Measurements from ENCODE around the gene ETS1.

Gene ETS1

GRCh38 chr11:128619007-128619406, 31.6 kb upstream of the ETS1 start:
- DNase-seq (ENCODE audit: low spot score), result no peak

DNA sequence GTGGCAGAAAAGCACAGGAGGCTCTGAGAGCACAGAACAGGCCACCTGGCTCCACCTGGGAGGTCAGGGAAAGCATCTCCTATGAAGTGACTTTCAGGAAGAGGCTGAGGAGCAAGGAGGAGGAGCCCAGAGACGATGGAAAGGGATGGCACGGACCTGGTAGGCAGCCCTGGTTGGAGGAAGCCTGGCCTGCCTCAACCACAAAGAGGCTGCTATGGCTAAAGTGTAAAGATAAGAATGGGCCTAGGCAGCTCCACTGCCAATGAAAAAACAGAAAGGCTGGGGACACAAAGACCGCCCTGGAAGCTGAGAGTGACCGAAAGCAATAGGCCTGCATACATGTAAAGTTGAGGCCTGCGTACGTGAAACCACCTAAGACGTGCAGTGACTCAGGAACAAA, 31.2 kb upstream of the ETS1 start:
- no peak for DNase-seq (ENCODE audit: low spot score)

DNA sequence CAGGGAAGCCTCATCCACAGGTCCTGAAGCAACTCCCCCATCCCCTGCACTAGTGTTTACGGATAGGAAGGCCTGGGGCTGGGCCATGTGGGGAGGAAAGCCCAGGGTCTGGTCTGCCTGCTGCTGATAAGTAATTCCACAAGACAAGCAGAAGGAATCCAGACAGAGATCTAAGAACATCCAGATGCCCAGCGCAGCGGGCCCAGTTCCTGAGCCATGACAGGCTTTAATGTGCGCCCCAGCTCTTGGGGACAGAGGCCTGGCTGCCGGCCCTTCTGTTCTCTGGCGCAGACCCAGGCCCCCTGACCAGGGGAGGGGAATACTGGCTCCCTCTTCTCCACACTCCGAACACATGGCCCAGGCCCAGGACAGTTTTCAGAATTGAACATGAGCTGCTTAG, 28.8 kb upstream of the ETS1 start:
- no peak for DNase-seq (ENCODE audit: low spot score)

GRCh38 chr11:128615612-128616011, 28.3 kb upstream of the ETS1 start:
- DNase-seq (ENCODE audit: low spot score), result no peak

DNA sequence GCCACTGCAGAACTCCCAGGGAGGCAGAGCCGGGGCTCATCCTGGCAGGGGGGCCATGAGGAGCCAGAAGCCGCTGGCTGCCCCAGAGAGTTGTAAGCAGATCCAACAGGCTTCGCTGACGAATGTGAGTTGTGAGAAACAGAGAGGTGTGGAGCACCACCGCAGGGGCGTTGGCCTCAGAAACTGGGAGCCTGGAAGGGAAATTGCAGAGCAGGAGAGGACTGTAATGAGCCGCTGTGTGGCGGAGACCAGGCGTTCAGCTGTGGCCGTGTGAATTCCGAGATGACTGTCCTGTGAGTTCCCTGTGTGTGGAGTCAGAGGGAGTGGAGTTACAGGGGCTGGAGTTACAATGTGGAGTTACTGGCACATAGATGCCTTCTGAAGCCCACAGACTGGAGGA, 27.7 kb upstream of the ETS1 start:
- no peak for DNase-seq (ENCODE audit: low spot score)

DNA sequence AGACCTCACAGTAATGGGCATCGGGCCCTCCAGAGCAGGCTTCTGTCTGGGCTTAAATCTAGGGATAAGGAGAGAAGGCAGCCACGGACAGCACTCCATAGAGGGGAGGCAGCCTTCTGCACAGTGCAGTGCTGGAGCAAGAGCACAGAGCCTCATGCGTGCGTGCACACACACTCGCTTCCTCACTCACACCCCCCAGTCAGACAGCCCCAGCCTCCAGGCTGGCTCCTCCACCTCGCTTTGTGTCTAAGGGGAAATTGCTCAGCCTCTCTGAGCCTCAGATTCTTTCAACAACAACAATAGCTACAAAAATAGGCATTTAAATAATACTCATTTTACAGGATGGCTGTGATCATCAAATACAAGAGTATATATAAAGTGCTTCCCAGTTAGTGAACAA, 26.7 kb upstream of the ETS1 start:
- no peak for DNase-seq (ENCODE audit: low spot score)

DNA sequence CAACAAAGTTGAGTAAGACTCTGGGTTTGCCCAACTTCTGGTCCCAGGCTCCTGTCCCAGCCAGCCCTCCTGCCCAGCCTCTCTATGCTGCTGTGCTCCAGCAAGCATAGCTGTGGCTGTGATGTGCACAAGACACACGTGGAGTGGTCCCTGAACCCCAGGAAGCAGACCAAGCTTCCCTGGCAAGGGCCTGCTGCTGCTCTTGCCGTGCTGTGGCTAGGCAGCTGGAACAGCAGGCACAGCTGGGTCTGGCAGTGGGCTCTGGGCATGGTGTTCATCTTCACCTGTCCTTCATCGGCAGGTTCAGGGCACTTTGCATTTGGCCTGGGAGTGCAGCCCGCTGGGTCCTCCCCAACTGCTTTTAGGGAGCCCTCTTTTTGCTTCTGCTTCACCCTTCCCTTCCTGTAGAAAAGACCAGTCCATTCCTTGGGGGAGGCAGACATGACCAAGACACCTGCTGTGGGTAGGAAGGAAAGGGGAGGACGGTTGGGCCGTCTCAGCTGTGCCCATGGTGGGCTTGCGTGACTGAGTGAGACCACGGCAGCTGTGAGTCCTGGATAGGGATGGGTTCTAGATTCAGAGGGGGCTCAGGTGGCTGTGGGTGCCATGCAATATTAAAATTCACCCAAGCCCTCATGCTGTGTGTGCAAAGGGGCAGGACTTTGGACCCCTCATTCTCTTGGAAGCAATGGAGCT, 26.1 kb upstream of the ETS1 start:
- no peak for DNase-seq (ENCODE audit: low spot score)

DNA sequence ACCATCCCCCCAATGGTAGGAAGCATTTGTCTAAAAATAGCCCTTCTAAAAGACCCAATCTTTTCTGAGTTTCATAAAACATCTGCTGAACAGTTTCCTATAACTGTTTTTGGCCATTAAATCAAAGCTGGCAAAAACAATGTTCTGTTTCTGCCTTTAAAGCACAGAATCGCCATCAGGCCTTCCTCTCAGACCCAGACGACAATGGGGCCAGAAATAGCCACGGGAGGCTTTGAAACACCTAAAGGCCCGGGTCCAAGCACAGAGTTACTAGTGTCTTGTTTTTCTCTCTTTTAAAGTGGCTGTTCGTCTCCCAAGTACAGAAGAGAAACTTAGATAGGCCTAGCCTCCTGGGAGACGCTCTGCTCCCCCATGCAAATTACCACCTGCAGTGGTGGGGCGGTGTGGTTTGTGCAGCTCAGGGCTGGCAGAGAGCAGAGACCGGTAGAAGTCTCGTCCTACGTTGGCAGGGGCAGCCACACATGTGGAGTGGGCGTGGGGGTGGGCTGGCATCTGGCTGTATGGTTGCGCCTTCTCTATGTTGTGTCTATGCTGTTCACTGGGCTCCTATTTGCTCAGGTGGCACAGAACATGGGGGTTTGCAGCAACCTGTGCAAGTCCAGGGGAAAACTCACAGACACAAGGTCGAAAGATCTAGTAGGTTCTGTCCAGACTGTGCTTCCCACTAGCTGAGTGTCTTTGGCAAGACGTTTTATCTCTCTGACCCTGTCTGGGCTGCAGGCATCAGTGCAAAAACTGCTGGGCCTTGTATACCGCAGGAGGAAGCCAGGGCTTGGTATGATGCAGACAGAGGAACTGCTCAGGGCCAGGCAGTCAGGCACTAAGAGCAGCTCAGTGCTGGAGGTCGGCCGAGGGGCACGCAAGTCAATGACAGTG, 23.6 kb upstream of the ETS1 start:
- DNase-seq (ENCODE audit: low spot score), result peak; percentile 63

- DNase-seq (ENCODE audit: low spot score), result no peak
Measured at GRCh38 chr11:128609785-128610184, 22.4 kb upstream of the ETS1 start.

GRCh38 chr11:128608746-128609407, 21.5 kb upstream of the ETS1 start:
- DNase-seq (ENCODE audit: low spot score), result no peak

GRCh38 chr11:128607819-128608218, 20.5 kb upstream of the ETS1 start:
- no peak for DNase-seq (ENCODE audit: low spot score)

DNA sequence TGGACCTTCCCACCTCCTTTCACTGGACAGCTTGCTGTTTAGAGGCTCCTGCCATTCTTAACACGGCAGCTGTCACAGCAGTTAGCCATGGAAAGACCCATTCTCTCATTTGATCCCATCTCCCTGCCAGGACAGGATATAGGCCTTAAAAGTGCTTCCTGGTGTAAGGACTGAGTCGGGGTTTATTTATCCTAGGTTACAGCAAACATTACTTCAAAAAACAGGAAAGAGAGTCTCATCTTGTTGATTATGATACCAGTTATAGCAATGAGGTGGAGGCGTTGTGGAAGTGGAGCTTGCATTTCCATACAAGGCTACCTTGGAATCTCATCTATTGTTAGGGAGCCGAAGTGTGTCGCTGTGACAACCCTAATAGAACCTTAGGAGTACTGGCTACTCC, 17.4 kb upstream of the ETS1 start:
- no peak for DNase-seq (ENCODE audit: low spot score)

DNA sequence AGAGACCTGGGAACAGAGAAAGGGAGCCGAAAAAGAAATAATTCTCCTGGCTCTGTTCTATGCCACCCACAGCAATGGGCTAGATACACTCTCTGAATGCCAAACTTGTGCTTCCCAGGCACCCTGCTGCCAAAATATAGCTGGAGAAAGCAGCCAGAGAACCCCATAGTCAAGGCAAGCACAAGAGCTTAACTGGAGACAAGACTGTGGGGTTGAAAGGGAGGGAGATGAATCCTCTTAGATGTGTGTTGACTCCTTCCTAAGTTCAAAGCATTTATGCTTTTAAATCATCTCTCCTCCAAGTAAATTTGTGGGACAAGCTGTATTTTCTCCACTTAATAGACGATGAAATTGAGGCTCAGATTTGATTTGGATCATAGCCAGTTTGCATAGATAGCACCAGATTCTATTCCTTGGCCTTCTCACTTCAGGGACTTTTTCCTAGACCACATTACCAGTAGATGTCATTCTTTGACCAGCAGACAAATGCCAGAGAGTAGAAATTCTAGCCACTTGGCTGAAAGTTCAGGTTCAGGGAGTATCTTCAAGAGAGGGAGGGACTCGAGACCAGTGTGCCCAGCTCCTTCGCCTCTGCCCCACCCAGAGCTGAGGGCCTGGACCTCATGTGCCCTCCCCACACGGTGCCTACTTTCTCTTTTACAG, 16.5 kb upstream of the ETS1 start:
- DNase-seq (ENCODE audit: low spot score), result no peak

GRCh38 chr11:128603003-128603696, 15.8 kb upstream of the ETS1 start:
- DNase-seq (ENCODE audit: low spot score), result peak; percentile 15

DNA sequence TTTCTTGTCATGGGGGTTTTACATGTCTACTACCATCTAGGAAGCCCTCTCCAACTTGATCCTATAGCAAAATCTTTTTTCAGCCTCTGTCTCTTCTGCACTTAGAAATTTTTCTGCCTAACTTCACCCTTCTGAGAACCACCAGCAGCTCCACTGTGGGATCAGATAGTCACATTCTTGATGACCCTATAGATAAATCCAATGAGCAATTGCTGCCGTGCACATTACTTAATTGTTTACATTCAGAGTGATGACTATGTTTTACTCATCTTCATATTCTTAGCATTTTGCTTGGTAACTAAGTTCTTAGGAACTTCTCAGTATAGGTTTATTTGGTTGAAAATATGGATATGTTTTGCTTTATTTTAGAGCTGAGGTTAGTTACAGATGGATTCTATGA, 12.4 kb upstream of the ETS1 start:
- DNase-seq (ENCODE audit: low spot score), result no peak

DNA sequence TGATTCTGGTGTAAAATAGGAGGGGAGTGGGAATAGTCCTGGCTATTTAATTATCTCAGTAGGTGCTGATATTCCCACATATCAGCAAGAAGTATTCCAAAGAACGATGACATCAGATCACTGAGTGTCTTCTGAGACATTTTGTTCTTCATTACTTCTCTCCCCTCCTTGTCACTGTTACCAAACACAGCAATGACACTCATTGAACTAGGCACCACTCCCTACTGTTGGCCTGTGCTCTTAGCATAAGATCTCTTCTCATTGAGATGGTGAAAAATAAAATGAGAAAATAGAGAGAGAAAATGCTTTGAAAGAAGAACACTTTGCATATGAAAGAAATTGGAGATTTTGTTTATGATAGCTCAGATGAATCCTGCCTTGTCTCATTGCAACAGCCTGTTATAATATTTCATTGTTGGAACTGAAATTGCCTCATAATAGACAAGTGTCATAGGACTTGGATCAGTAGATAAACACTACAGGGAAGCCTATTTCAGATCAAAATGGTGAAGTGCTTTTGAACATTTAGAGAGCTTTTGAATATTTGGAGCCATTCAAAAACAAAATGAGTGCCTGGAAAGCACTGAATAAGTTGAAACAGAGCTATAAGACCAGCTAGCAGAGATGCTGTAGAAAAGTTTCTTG, 11.3 kb upstream of the ETS1 start:
- no peak for DNase-seq (ENCODE audit: low spot score)

- no peak for DNase-seq (ENCODE audit: low spot score)
Measured at GRCh38 chr11:128598096-128598495, 10.7 kb upstream of the ETS1 start.

DNA sequence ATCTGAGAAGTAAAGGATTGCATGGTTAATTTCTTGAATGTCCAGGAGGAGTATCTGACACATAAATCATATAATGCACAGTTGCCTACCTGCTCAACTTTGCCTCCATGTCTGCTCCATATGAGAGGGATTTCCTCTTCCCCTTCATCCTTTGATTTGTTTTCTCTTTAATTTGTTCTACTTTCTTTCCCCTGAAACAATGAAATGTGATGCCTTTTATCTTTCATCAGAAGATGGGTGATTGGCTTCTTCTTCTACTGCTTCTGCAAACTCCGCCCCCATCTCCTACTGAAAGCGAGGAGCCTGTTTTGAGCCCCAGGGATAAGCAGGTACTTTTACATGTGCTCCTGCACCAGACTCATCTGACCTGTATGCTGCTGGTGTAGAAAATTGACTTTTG, 9.9 kb upstream of the ETS1 start:
- no peak for DNase-seq (ENCODE audit: low spot score)

DNA sequence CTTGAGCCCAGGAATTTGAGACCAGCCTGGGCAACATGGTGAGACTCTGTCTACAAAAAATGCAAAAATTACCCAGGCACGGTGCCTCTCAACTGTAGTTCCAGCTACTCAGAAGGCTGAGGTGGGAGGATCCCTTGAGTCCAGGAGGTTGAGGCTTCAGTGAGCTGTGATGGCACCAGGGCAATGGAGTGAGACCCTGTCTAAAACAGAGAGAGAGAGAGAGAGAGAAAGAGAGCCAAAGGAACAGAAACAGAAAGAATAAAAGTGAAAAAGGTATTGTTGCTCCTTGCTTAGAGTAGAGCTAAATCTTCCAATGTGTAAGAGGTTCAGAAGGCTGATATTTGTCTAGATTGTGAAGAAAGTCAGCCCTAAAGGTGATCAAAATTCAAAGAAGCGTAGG, 8.9 kb upstream of the ETS1 start:
- no peak for DNase-seq (ENCODE audit: low spot score)

GRCh38 chr11:128595775-128596174, 8.4 kb upstream of the ETS1 start:
- no peak for DNase-seq (ENCODE audit: low spot score)

DNA sequence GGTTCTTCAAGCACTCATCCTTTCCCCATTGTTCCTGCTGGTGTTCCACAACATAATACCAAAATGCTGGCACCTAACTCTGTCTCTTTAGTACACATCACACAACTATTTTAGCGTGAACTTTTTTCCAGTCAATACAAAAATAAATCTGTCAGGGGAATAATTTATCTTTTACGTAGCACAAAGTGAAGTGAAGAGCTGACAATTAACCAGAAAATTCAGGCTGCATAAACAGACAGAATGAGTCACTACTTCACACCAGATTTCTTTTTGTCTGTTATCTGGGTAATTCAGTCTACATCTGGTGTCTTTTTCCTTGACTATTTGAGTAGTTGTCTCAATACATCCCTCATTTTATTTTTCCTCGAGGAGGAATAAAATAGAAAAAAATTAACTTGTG, 7.9 kb upstream of the ETS1 start:
- DNase-seq (ENCODE audit: low spot score), result no peak
